Neuronal stem cell (in vitro differentiated cells): Measurements from ENCODE around the gene BOLL.

Experiments
- DNase-seq: peaks from one replicate; pipeline ENCODE4 v3.0.0-alpha.2; 2013; ENCODE audit warnings: low spot score
- H2AFZ ChIP-seq: one replicate; pipeline ENCODE4 v1.6.1; 2013; ENCODE audit warnings: mild to moderate bottlenecking, low read length, inconsistent platforms
- H2AK5ac ChIP-seq: 2 replicates; pipeline ENCODE4 v1.6.1; 2013; ENCODE audit warnings: low read depth, mild to moderate bottlenecking, inconsistent platforms, low read length, moderate library complexity, mixed read lengths
- H2BK120ac ChIP-seq: 2 replicates; pipeline ENCODE4 v1.6.1; 2013; ENCODE audit warnings: low read depth, mild to moderate bottlenecking, inconsistent platforms, low read length, moderate library complexity, mixed read lengths
- H2BK12ac ChIP-seq: one replicate; pipeline ENCODE4 v1.6.1; 2013; ENCODE audit warnings: low read length, inconsistent platforms
- H2BK15ac ChIP-seq: 2 replicates; pipeline ENCODE4 v1.6.1; 2013; ENCODE audit warnings: mild to moderate bottlenecking, low read length, inconsistent platforms, mixed read lengths
- H2BK5ac ChIP-seq: one replicate; pipeline ENCODE4 v1.6.1; 2013; ENCODE audit warnings: inconsistent platforms, mild to moderate bottlenecking, low read length, moderate library complexity
- H3K14ac ChIP-seq: one replicate; pipeline ENCODE4 v1.6.1; 2013; ENCODE audit warnings: low read length, inconsistent platforms
- H3K18ac ChIP-seq: 2 replicates; pipeline ENCODE4 v1.6.1; 2013; ENCODE audit warnings: low read length, inconsistent platforms
- H3K23ac ChIP-seq: 2 replicates; pipeline ENCODE4 v1.6.1; 2013; ENCODE audit warnings: low read depth, mild to moderate bottlenecking, mixed read lengths, low read length, inconsistent platforms; ENCODE audit not compliant: poor library complexity
- H3K27ac ChIP-seq: replicated peaks from 3 replicates; pipeline ENCODE4 v1.5.1; 2013; ENCODE audit warnings: low read length, inconsistent platforms
- H3K27me3 ChIP-seq, 3 experiments: 2 replicates each; pipeline ENCODE4 v1.6.1; 2013; ENCODE audit warnings: low read length in 3 of 3, mild to moderate bottlenecking in 2 of 3, inconsistent platforms in 1 of 3, low read depth in 1 of 3, mixed read lengths in 1 of 3, moderate library complexity in 1 of 3; ENCODE audit not compliant: control insufficient read depth in 3 of 3, insufficient read depth in 3 of 3
- H3K36me3 ChIP-seq, 2 donors: replicated peaks in 1 of 2; 2 replicates each; pipeline ENCODE4 v1.6.1; 2013; ENCODE audit warnings: low read length in 2 of 2; ENCODE audit not compliant: control insufficient read depth in 2 of 2, insufficient read depth in 2 of 2
- H3K4ac ChIP-seq: 2 replicates; pipeline ENCODE4 v1.6.1; 2013; ENCODE audit warnings: inconsistent platforms, mild to moderate bottlenecking, low read length, moderate library complexity
- H3K4me1 ChIP-seq, 2 donors: 1 replicate in 1 of 2; 2 replicates in 1 of 2; pipeline ENCODE4 v1.6.1; 2013; ENCODE audit warnings: low read length in 2 of 2, low read depth in 1 of 2; ENCODE audit not compliant: control insufficient read depth in 2 of 2, insufficient read depth in 1 of 2
- H3K4me2 ChIP-seq: one replicate; pipeline ENCODE4 v1.6.1; 2013; ENCODE audit warnings: mild to moderate bottlenecking, low read length, inconsistent platforms; ENCODE audit not compliant: insufficient read depth, poor library complexity, severe bottlenecking
- H3K4me3 ChIP-seq, 2 donors: 2 replicates each; pipeline ENCODE4 v1.5.1; 2013; ENCODE audit warnings: low read length in 2 of 2, mild to moderate bottlenecking in 2 of 2, inconsistent platforms in 1 of 2, moderate library complexity in 1 of 2
- H3K79me1 ChIP-seq: one replicate; pipeline ENCODE4 v1.6.1; 2013; ENCODE audit warnings: low read depth, mild to moderate bottlenecking, inconsistent platforms, low read length, moderate library complexity
- H3K9ac ChIP-seq: one replicate; pipeline ENCODE4 v1.6.1; 2013; ENCODE audit warnings: mild to moderate bottlenecking, low read depth, low read length, inconsistent platforms; ENCODE audit not compliant: poor library complexity
- H3K9me3 ChIP-seq, 2 donors: replicated peaks in 1 of 2; 2 replicates each; pipeline versions ENCODE3 to v1.6.1; 2013; ENCODE audit warnings: low read length in 2 of 2, mild to moderate bottlenecking in 2 of 2, inconsistent platforms in 1 of 2, low read depth in 1 of 2, mixed read lengths in 1 of 2, moderate library complexity in 1 of 2; ENCODE audit not compliant: control insufficient read depth in 2 of 2, insufficient read depth in 1 of 2
- H4K8ac ChIP-seq: one replicate; pipeline ENCODE4 v1.6.1; 2013; ENCODE audit warnings: low read depth, mild to moderate bottlenecking, inconsistent platforms, low read length, moderate library complexity
- H4K91ac ChIP-seq: one replicate; pipeline ENCODE4 v1.6.1; 2013; ENCODE audit warnings: low read length, low read depth, mild to moderate bottlenecking, inconsistent platforms; ENCODE audit not compliant: poor library complexity
- WGBS, 2 donors: extraction: QIAGEN DNeasy Blood & Tissue Kit; methylation state at CpG; one replicate each; pipeline ENCODE4 v1.1.7; 2013; ENCODE audit warnings: missing lambda C conversion rate in 2 of 2, mixed read lengths in 1 of 2; ENCODE audit not compliant: insufficient read length in 2 of 2, insufficient replicate concordance in 1 of 2; ENCODE audit errors: extremely low coverage in 2 of 2; 5-methylcytosine and 5-hydroxymethylcytosine counted together

The BOLL gene

DNA sequence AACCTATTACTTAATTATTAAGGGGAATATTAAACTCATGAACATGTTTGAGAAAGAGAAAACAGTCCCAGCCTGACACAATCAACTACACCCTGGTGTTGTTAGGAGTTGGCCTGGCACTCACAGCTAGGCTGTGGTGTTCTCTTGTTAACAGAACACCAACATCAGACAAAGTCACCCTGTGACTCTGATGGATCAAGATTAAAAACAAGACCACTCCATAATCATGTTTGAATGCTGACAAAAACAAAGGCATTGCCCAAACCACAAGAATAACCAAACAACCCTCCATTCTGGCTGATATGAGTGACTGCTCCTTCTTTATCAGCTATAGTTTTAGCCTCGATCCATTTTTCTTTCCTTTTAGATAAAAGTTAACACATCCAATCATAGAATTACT is 3.0 kb downstream of the BOLL start:
- Histone ChIP-seq H3K14ac (no peak overlapping the region), H4K91ac (no peak overlapping the region), H3K4me1 (no peaks in the 10 kb centered on the region), H2BK120ac (no peak overlapping the region), H2AK5ac (no peak overlapping the region), H3K9me3 (peaks cover 2 to 6% of the 10 kb centered on the region in 2 donors), H2BK12ac (no peak overlapping the region), H3K36me3 (no peaks in the 10 kb centered on the region), H3K9ac (no peak overlapping the region), H3K4me2 (no peak overlapping the region), H2BK5ac (no peak overlapping the region), H3K79me1 (peaks cover 4% of the 10 kb centered on the region), H3K4ac (no peak overlapping the region), H3K23ac (no peak overlapping the region), H3K18ac (no peak overlapping the region), H3K27ac (no peak overlapping the region), H3K27me3 (peaks cover 0 to 11% (median 3%) of the 10 kb centered on the region in 3 experiments), H2AFZ (no peak overlapping the region), H3K4me3 (no peak overlapping the region), H4K8ac (no peak overlapping the region), H2BK15ac (no peak overlapping the region)
- no CpG with 5 or more reads among the region's 1 CpG for WGBS, 2 donors
- no peak for DNase-seq

- Histone ChIP-seq H3K9ac (no peak overlapping the region), H4K91ac (no peak overlapping the region), H4K8ac (no peak overlapping the region), H3K9me3 (no peaks in the 10 kb centered on the region), H3K18ac (no peak overlapping the region), H2BK12ac (no peak overlapping the region), H3K4ac (no peak overlapping the region), H3K14ac (no peak overlapping the region), H3K4me1 (no peaks in the 10 kb centered on the region), H3K79me1 (no peaks in the 10 kb centered on the region), H2AFZ (no peak overlapping the region), H2AK5ac (no peak overlapping the region), H3K27me3 (peaks cover 0 to 3% (median 0%) of the 10 kb centered on the region in 3 experiments), H3K4me3 (no peak overlapping the region), H3K4me2 (no peak overlapping the region), H2BK15ac (no peak overlapping the region), H2BK120ac (no peak overlapping the region), H3K36me3 (no peaks in the 10 kb centered on the region), H3K27ac (no peak overlapping the region), H2BK5ac (no peak overlapping the region), H3K23ac (no peak overlapping the region)
- no peak for DNase-seq
Measured at GRCh38 chr2:197779261-197779660, 5.9 kb downstream of the BOLL start.

- Histone ChIP-seq H3K4me1 (no peaks in the 10 kb centered on the region), H3K18ac (no peak overlapping the region), H3K4me3 (no peak overlapping the region), H2AK5ac (no peak overlapping the region), H2BK120ac (no peak overlapping the region), H3K36me3 (no peaks in the 10 kb centered on the region), H2BK15ac (no peak overlapping the region), H3K27me3 (peaks cover 0 to 3% (median 0%) of the 10 kb centered on the region in 3 experiments), H3K79me1 (no peaks in the 10 kb centered on the region), H3K4ac (no peak overlapping the region), H4K8ac (no peak overlapping the region), H2BK12ac (no peak overlapping the region), H3K27ac (no peak overlapping the region), H3K23ac (no peak overlapping the region), H3K4me2 (no peak overlapping the region), H3K14ac (no peak overlapping the region), H3K9me3 (no peaks in the 10 kb centered on the region), H4K91ac (no peak overlapping the region), H2BK5ac (no peak overlapping the region), H3K9ac (no peak overlapping the region), H2AFZ (no peak overlapping the region)
- DNase-seq: peak; percentile 27
- no CpG with 5 or more reads among the region's 4 CpGs for WGBS, 2 donors
Measured at GRCh38 chr2:197777823-197778407, 7.2 kb downstream of the BOLL start.

DNA sequence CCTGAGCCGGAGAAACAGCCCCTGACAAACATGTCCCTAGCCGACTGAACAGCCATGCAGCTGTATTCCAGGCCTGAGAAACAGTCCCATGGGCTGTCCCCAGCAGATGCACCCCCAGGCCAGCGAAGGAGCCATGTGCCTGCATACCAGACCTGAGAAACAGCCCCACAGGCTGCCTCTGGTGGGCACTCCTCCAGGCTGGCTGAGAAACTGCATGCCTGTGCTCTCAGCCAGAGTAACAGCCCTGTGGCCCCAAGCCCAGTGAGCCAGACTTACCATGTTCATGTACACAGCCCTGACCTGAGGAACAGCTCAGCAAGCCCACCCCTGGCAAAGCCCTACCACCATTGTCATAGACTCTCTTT is 24.8 kb downstream of the BOLL start:
- Histone ChIP-seq H3K4me1 (no peaks in the 10 kb centered on the region), H3K14ac (no peak overlapping the region), H3K23ac (no peak overlapping the region), H3K27ac (no peak overlapping the region), H3K27me3 (no peaks in the 10 kb centered on the region), H3K4ac (peak overlapping the region; percentile 84), H2BK5ac (no peak overlapping the region), H3K36me3 (no peaks in the 10 kb centered on the region), H3K18ac (no peak overlapping the region), H4K8ac (no peak overlapping the region), H3K9ac (no peak overlapping the region), H2BK12ac (no peak overlapping the region), H3K79me1 (no peaks in the 10 kb centered on the region), H2BK15ac (no peak overlapping the region), H2AK5ac (no peak overlapping the region), H2AFZ (peak overlapping the region; percentile 72), H3K4me2 (no peak overlapping the region), H3K4me3 (peak overlapping the region in 1 of 2 donors; percentile 51), H2BK120ac (no peak overlapping the region), H4K91ac (no peak overlapping the region), H3K9me3 (peaks cover 3 to 5% of the 10 kb centered on the region in 2 donors)
- WGBS, 2 donors: no CpG with 5 or more reads among the region's 3 CpGs
- no peak for DNase-seq
